Neural progenitor cell (in vitro differentiated cells): ENCODE data around the gene ARFGAP1. TPM values are rescaled to one million over a fixed set of nuclear protein-coding genes. Genes with fewer than 3 reads are reported as not detected.

Experiments used
- DNase-seq: peaks from one replicate; pipeline ENCODE4 v3.0.0-alpha.2; 2016; ENCODE audit warnings: low spot score
- H2AFZ ChIP-seq: fragments of 200-600 bp; sonication (generic); replicated peaks from 2 replicates; pipeline ENCODE4 v1.6.1; 2016; ENCODE audit warnings: antibody characterized with exemption
- H3F3A ChIP-seq: fragments of 200-600 bp; sonication (generic); 2 replicates; pipeline ENCODE4 v1.6.1; 2016; ENCODE audit warnings: antibody characterized with exemption, low read depth
- H3K27ac ChIP-seq: fragments of 200-600 bp; sonication (generic); 2 replicates; pipeline ENCODE4 v1.5.1; 2016; ENCODE audit warnings: mild to moderate bottlenecking
- H3K27me3 ChIP-seq: fragments of 200-600 bp; sonication (generic); 2 replicates; pipeline ENCODE4 v1.6.1; 2016; ENCODE audit warnings: mild to moderate bottlenecking, moderate library complexity
- H3K36me3 ChIP-seq: fragments of 200-600 bp; sonication (generic); 2 replicates; pipeline ENCODE4 v1.5.1; 2016
- H3K4me1 ChIP-seq: fragments of 200-600 bp; sonication (generic); 2 replicates; pipeline ENCODE4 v1.6.1; 2016; ENCODE audit warnings: mixed run types
- H3K4me2 ChIP-seq: fragments of 200-600 bp; sonication (generic); 2 replicates; pipeline ENCODE4 v1.6.1; 2016
- H3K4me3 ChIP-seq: fragments of 200-600 bp; sonication (generic); 2 replicates; pipeline ENCODE4 v1.5.1; 2016
- H3K79me2 ChIP-seq: fragments of 200-600 bp; sonication (generic); 2 replicates; pipeline ENCODE4 v1.6.1; 2016; ENCODE audit warnings: low read depth
- H3K9ac ChIP-seq: fragments of 200-600 bp; sonication (generic); 2 replicates; pipeline ENCODE4 v1.6.1; 2016
- H3K9me3 ChIP-seq: fragments of 200-600 bp; sonication (generic); 2 replicates; pipeline ENCODE4 v1.5.1; 2016; ENCODE audit warnings: low read depth
- H4K20me1 ChIP-seq: fragments of 200-600 bp; sonication (generic); 2 replicates; pipeline ENCODE4 v1.6.1; 2016; ENCODE audit warnings: low read depth
- H3K27ac Mint-ChIP-seq: 3 replicates; pipeline ENCODE4 v1.8.0; 2021; ENCODE audit warnings: mixed read lengths
- H3K27me3 Mint-ChIP-seq: 2 replicates; pipeline ENCODE4 v1.8.0; 2022; ENCODE audit warnings: low read depth, mild to moderate bottlenecking, inconsistent platforms, moderate library complexity, mixed read lengths; ENCODE audit not compliant: insufficient read depth
- H3K36me3 Mint-ChIP-seq: 3 replicates; pipeline ENCODE4 v1.8.0; 2021; ENCODE audit warnings: mixed read lengths
- H3K4me1 Mint-ChIP-seq: 3 replicates; pipeline ENCODE4 v1.8.0; 2021; ENCODE audit warnings: mixed read lengths
- H3K4me3 Mint-ChIP-seq: 3 replicates; pipeline ENCODE4 v1.8.0; 2021; ENCODE audit warnings: mild to moderate bottlenecking, moderate library complexity, mixed read lengths
- H3K9me3 Mint-ChIP-seq: 3 replicates; pipeline ENCODE4 v1.8.0; 2020; ENCODE audit warnings: mixed read lengths
- CTCF ChIP-seq: fragments of 200-600 bp; sonication (generic); IDR thresholded peaks from 2 replicates; pipeline ENCODE4 v1.5.1; 2017; ENCODE audit warnings: antibody characterized with exemption, mild to moderate bottlenecking
- EZH2 ChIP-seq: fragments of 200-600 bp; sonication (generic); IDR thresholded peaks from 2 replicates; pipeline ENCODE4 v1.6.1; 2017; ENCODE audit warnings: antibody characterized with exemption, mild to moderate bottlenecking, moderate library complexity
- EZH2phosphoT487 ChIP-seq: fragments of 200-600 bp; sonication (generic); IDR thresholded peaks from 2 replicates; pipeline ENCODE4 v1.6.1; 2017; ENCODE audit warnings: antibody characterized with exemption
- total RNA-seq: library from RNA; depleted of rRNA; stranded (reverse); fragments of >200 nt; gene quantifications from 2 replicates; pipeline ENCODE4 v1.2.3, GENCODE V29; 2015; ENCODE audit warnings: low replicate concordance

ARFGAP1 gene
- total RNA-seq, 1 donor from 2014 or later = 43.7 TPM

- Mint-ChIP-seq H3K4me1 (peaks cover 57% of the 10 kb centered on the region), H3K9me3 (no peaks in the 10 kb centered on the region), H3K36me3 (no peaks in the 10 kb centered on the region), H3K27me3 (peaks cover 14% of the 10 kb centered on the region), H3K27ac (no peak overlapping the region), H3K4me3 (no peak overlapping the region)
- Histone ChIP-seq H3F3A (peaks cover 30% of the 10 kb centered on the region), H2AFZ (no peak overlapping the region), H4K20me1 (no peaks in the 10 kb centered on the region), H3K27me3 (no peaks in the 10 kb centered on the region), H3K4me3 (no peak overlapping the region), H3K9me3 (no peaks in the 10 kb centered on the region), H3K79me2 (no peaks in the 10 kb centered on the region), H3K9ac (no peak overlapping the region), H3K27ac (no peak overlapping the region), H3K4me2 (no peak overlapping the region), H3K36me3 (no peaks in the 10 kb centered on the region), H3K4me1 (peaks cover 34% of the 10 kb centered on the region)
- no peak for DNase-seq
- no peak for TF ChIP-seq EZH2
- TF ChIP-seq CTCF = peak; percentile 20
- no peak for TF ChIP-seq EZH2phosphoT487
These were observed 43.8 kb upstream of the ARFGAP1 start for GRCh38 chr20:63228806-63229205.

- H3K4me2 ChIP-seq = peak overlapping the region; percentile 57
- peaks cover 9% of the 10 kb centered on the region for H3K27me3 Mint-ChIP-seq
- no peaks in the 10 kb centered on the region for H3K79me2 ChIP-seq
- H3K4me3 ChIP-seq = no peak overlapping the region
- peak overlapping the region; percentile 44 for H3K27ac Mint-ChIP-seq
- H3K9ac ChIP-seq = no peak overlapping the region
- peak; percentile 92 for DNase-seq
- no peaks in the 10 kb centered on the region for H3K9me3 Mint-ChIP-seq
- H3K9me3 ChIP-seq = no peaks in the 10 kb centered on the region
- TF ChIP-seq EZH2 (peak; percentile 31), EZH2phosphoT487 (peak; percentile 38), CTCF (peak; percentile 70)
- no peak overlapping the region for H3K4me3 Mint-ChIP-seq
- peak overlapping the region; percentile 84 for H2AFZ ChIP-seq
- H4K20me1 ChIP-seq = no peaks in the 10 kb centered on the region
- H3K36me3 Mint-ChIP-seq = no peaks in the 10 kb centered on the region
- no peaks in the 10 kb centered on the region for H3K36me3 ChIP-seq
- H3K27ac ChIP-seq = no peak overlapping the region
- no peaks in the 10 kb centered on the region for H3K27me3 ChIP-seq
- H3K4me1 Mint-ChIP-seq = peaks cover 51% of the 10 kb centered on the region
- H3K4me1 ChIP-seq = peaks cover 31% of the 10 kb centered on the region
- H3F3A ChIP-seq = peaks cover 30% of the 10 kb centered on the region
These were observed 41.8 kb upstream of the ARFGAP1 start for GRCh38 chr20:63230800-63231268.

- no peaks in the 10 kb centered on the region for H3K36me3 Mint-ChIP-seq
- H3K4me1 ChIP-seq = peaks cover 34% of the 10 kb centered on the region
- peaks cover 9% of the 10 kb centered on the region for H3K27me3 Mint-ChIP-seq
- H3K9me3 ChIP-seq = no peaks in the 10 kb centered on the region
- no peaks in the 10 kb centered on the region for H3K9me3 Mint-ChIP-seq
- no peaks in the 10 kb centered on the region for H3K79me2 ChIP-seq
- TF ChIP-seq EZH2phosphoT487 (no peak), EZH2 (no peak), CTCF (no peak)
- DNase-seq = no peak
- no peak overlapping the region for H2AFZ ChIP-seq
- H3K9ac ChIP-seq = no peak overlapping the region
- H3K4me3 ChIP-seq = no peak overlapping the region
- peaks cover 30% of the 10 kb centered on the region for H3F3A ChIP-seq
- H4K20me1 ChIP-seq = no peaks in the 10 kb centered on the region
- H3K4me1 Mint-ChIP-seq = peaks cover 57% of the 10 kb centered on the region
- H3K27me3 ChIP-seq = no peaks in the 10 kb centered on the region
- peak overlapping the region; percentile 33 for H3K4me3 Mint-ChIP-seq
- H3K27ac Mint-ChIP-seq = no peak overlapping the region
- no peak overlapping the region for H3K4me2 ChIP-seq
- no peak overlapping the region for H3K27ac ChIP-seq
- no peaks in the 10 kb centered on the region for H3K36me3 ChIP-seq
These were observed 40.2 kb upstream of the ARFGAP1 start for GRCh38 chr20:63232235-63233060.
